Esophagus muscularis mucosa (tissue), 4 donors: ENCODE results near the gene TRAK1.

Experiments
- EP300 ChIP-seq: sonication (generic); formaldehyde crosslinking; IDR thresholded peaks from one replicate; pipeline ENCODE4 v1.6.1; 2017; ENCODE audit warnings: antibody characterized with exemption
- POLR2A ChIP-seq: fragments of 450-650 bp; IDR thresholded peaks from one replicate; pipeline ENCODE4 v1.6.1; 2017; ENCODE audit warnings: antibody characterized with exemption, moderate library complexity, mild to moderate bottlenecking, low read depth
- POLR2AphosphoS5 ChIP-seq, 2 donors: sonication (generic); formaldehyde crosslinking; IDR thresholded peaks; one replicate each; pipeline ENCODE4 v1.6.1; 2017; ENCODE audit warnings: antibody characterized with exemption in 2 of 2
- TF ChIP-seq, protein P1 (sequence below), 3 experiments: fragments of 200-600 bp in 2 of 3; fragments of 450-650 bp in 1 of 3; sonication (generic) in 2 of 3; IDR thresholded peaks; one replicate each; pipeline ENCODE4 v1.5.1; 2017 to 2019; ENCODE audit warnings: antibody characterized with exemption in 3 of 3, mild to moderate bottlenecking in 2 of 3, moderate library complexity in 1 of 3

DNA sequence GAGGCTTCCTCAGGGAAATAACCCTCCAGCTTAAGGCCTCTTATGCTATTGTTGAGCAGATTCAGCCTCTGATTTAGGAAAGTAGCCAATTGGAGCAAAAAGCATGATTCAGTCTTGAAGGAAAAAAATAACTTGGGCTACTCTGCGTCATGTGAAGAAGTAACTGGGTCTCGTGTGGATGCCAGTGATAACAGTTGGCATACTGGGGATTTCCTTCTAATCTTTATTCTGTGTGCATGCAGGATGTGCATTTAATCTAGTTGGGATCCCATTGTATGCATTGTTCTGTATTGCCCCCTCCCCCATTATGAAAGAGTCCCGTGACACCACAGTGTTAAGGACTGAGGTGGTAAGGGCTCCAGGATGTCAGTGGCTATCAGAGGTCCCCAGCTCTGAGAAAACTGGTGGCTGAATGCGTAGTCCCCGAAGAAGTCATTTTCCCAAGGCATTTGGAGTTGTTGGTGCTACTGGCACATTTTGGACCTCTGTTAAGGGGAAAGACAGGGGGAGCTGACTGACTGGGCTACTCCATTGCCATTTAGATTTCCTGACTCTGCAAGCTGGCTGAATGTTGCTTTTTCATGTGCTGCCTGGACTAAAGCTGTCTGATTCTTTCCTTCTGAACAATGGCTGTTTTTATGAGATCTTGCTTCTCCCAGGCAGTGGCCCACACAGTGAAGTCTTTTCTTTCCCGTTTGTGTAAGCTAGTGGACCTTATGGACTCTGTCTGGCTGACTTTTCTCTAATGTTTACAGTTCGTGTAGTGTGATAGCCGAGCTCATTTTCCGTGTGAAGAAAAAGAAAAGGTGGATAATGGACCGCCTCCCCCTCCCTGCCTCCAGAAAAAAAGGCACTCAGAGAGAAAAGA lies 38.4 kb upstream of the TRAK1 start:
- TF ChIP-seq, protein P1, sequence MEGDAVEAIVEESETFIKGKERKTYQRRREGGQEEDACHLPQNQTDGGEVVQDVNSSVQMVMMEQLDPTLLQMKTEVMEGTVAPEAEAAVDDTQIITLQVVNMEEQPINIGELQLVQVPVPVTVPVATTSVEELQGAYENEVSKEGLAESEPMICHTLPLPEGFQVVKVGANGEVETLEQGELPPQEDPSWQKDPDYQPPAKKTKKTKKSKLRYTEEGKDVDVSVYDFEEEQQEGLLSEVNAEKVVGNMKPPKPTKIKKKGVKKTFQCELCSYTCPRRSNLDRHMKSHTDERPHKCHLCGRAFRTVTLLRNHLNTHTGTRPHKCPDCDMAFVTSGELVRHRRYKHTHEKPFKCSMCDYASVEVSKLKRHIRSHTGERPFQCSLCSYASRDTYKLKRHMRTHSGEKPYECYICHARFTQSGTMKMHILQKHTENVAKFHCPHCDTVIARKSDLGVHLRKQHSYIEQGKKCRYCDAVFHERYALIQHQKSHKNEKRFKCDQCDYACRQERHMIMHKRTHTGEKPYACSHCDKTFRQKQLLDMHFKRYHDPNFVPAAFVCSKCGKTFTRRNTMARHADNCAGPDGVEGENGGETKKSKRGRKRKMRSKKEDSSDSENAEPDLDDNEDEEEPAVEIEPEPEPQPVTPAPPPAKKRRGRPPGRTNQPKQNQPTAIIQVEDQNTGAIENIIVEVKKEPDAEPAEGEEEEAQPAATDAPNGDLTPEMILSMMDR (IDR thresholded peaks at IDR 0.05): peak in 2 of 3 experiments; percentile 18 to 42
- TF ChIP-seq POLR2A: no peak
- TF ChIP-seq POLR2AphosphoS5 (IDR thresholded peaks at IDR 0.05): peak in 1 of 2 donors; percentile 39
- no peak for TF ChIP-seq EP300
